ENCODE measurements around the gene WBP2NL.

- TF ChIP-seq CTCF (IDR thresholded peaks at IDR 0.05; ENCODE audit: poor library complexity, severe bottlenecking) (no peak), POLR2AphosphoS5 (IDR thresholded peaks at IDR 0.05) (no peak), EZH2 (IDR thresholded peaks at IDR 0.05; ENCODE audit: borderline replicate concordance, insufficient read depth, low read length, poor library complexity, severe bottlenecking) (no peak), REST (IDR thresholded peaks at IDR 0.05; ENCODE audit: borderline replicate concordance) (no peak)
Observed at GRCh38 chr22:41982865-41983264, 15.7 kb upstream of the WBP2NL start.
